GM19468 (cell line): ENCODE results near the gene IQGAP2.

Experiments
- ATAC-seq: cut with Tn5 transposase; IDR thresholded peaks from one replicate; pipeline ENCODE4 v1.9.1; 2021; ENCODE audit warnings: mild to moderate bottlenecking, moderate library complexity, moderate number of reproducible peaks; ENCODE audit not compliant: unreplicated experiment; ENCODE audit errors: extremely low read depth

The IQGAP2 gene

GRCh38 chr5:76474377-76474776 is 71.3 kb downstream of the IQGAP2 start:
- no peak for ATAC-seq

GRCh38 chr5:76475385-76475784 is 72.3 kb downstream of the IQGAP2 start:
- no peak for ATAC-seq

- no peak for ATAC-seq
Measured at GRCh38 chr5:76475936-76476335, 72.9 kb downstream of the IQGAP2 start.

GRCh38 chr5:76476474-76477038 is 73.5 kb downstream of the IQGAP2 start:
- no peak for ATAC-seq

- ATAC-seq = no peak
Measured at GRCh38 chr5:76477061-76477460, 74.0 kb downstream of the IQGAP2 start.

- no peak for ATAC-seq
Measured at GRCh38 chr5:76477571-76477970, 74.5 kb downstream of the IQGAP2 start.

GRCh38 chr5:76479281-76479680 is 76.2 kb downstream of the IQGAP2 start:
- ATAC-seq = no peak

GRCh38 chr5:76479973-76480667 is 77.0 kb downstream of the IQGAP2 start:
- ATAC-seq = no peak

GRCh38 chr5:76482984-76483383 is 79.9 kb downstream of the IQGAP2 start:
- no peak for ATAC-seq

- no peak for ATAC-seq
Measured at GRCh38 chr5:76483433-76483832, 80.3 kb downstream of the IQGAP2 start.

GRCh38 chr5:76483881-76484280 is 80.8 kb downstream of the IQGAP2 start:
- ATAC-seq = no peak

GRCh38 chr5:76485511-76485910 is 82.4 kb downstream of the IQGAP2 start:
- ATAC-seq = no peak

GRCh38 chr5:76487386-76487785 is 84.3 kb downstream of the IQGAP2 start:
- no peak for ATAC-seq

GRCh38 chr5:76487821-76488220 is 84.7 kb downstream of the IQGAP2 start:
- ATAC-seq = no peak

GRCh38 chr5:76488969-76489368 is 85.9 kb downstream of the IQGAP2 start:
- ATAC-seq = no peak

GRCh38 chr5:76489877-76490688 is 87.0 kb downstream of the IQGAP2 start:
- no peak for ATAC-seq

GRCh38 chr5:76490960-76491359 is 87.9 kb downstream of the IQGAP2 start:
- ATAC-seq = no peak

- ATAC-seq = no peak
Measured at GRCh38 chr5:76492819-76493189, 89.7 kb downstream of the IQGAP2 start.

- no peak for ATAC-seq
Measured at GRCh38 chr5:76493190-76493837, 90.2 kb downstream of the IQGAP2 start.

GRCh38 chr5:76494201-76494600 is 91.1 kb downstream of the IQGAP2 start:
- no peak for ATAC-seq

- no peak for ATAC-seq
Measured at GRCh38 chr5:76495870-76496269, 92.8 kb downstream of the IQGAP2 start.
